Measurements from ENCODE around the gene OCA2.

OCA2 gene

GRCh38 chr15:27933562-27933961 lies 165.6 kb downstream of the OCA2 start:
- no peak for DNase-seq

DNA sequence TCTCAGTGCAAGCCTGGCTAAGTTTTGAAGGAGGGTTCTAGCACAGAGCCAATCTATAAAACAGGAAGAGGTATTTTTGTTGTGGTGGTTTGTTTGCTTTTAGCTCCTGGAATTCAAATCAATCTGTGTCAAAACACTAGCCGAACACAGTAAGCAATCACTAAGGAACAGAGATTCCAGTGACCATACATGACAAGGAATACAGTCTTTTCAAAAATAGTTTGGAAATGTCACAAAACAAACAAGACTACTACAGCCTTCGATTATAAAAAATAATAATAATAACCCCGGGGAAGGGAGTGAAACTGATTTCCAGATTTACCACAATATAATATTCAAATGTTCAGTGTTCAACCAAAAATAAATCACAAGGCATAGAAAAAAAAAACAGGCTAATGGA lies 166.5 kb downstream of the OCA2 start:
- DNase-seq, result no peak

- DNase-seq, result no peak
Observed at GRCh38 chr15:27928386-27928785, 170.7 kb downstream of the OCA2 start.

- no peak for DNase-seq
Observed at GRCh38 chr15:27912283-27912682, 186.8 kb downstream of the OCA2 start.

- DNase-seq, result no peak
Observed at GRCh38 chr15:27906802-27907201, 192.3 kb downstream of the OCA2 start.

DNA sequence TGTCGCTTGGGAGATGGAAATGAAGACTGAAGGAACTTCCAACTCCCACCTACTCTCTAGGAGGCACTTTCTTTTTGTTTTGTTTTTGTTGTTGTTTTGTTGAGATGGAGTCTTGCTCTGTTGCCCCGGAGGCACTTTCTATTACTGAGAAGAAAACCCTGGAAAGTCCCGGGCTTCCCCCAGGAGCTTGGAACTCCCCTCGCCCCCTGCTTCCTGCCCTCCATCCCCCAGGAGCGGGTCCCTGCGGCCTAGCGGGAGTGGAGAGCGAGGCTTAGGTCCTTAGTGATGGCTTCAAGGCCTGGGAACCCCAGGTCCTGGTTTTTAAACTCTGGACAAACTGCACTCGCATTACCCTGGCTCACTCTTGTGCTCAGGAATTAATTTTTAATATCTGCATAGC lies 195.7 kb downstream of the OCA2 start:
- no peak for DNase-seq

- no peak for DNase-seq
Observed at GRCh38 chr15:27902680-27903385, 196.3 kb downstream of the OCA2 start.

GRCh38 chr15:27899583-27900285 lies 199.4 kb downstream of the OCA2 start:
- no peak for DNase-seq

DNA sequence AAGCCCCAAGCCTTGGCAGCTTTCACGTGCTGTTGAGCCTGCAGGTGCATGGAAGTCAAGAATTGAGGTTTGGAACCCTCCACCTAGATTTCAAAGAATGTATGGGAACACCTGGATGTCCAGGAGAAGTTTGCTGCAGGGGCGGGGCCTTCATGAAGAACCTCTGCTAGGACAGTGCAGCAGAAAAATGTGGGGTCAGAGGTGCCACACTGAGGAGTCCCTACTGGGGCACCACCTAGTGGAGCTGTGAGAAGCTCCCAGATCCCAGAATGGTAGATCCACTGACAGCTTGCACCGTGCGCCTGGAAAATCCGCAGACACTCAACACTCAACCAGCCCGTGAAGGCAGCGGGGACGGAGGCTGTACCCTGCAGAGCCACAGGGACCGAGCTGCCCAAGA lies 201.6 kb downstream of the OCA2 start:
- no peak for DNase-seq

DNA sequence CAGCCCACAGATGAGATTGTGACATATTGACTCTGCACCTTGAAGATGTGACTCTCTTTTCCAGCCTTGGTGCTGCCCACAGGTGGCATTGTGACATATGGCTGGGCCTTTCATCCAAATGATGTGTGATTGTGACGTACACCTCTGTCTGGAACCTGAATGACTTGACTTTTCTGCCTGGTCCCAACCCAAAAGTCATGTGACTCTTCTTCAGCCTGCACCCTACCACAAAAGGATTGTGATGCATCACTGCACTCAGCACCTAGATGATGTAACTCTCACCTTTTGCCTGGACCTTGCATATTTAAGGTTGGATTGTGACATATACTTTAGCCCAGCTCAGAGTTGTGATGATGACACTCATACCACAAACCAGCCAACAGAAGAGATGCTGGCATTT lies 204.5 kb downstream of the OCA2 start:
- no peak for DNase-seq

DNA sequence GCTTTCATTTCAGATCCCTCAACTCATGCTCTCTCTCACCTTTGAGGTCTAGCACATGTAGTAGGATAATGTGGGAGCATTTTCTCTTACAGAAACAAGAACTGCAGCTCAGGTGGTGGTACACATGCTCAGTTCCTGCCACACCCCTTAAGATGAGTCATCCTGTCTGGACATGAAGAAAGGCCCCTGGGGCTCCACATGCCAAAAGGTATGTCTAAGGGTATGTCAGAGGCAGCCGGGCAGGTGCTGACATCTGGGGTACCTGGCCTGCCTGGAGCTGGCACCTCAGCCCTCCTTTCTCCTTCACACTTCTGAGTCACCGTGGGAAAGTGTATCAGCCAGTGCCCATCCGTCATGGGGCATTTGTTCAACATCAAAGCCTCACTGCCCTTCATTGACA lies 209.9 kb downstream of the OCA2 start:
- no peak for DNase-seq

DNA sequence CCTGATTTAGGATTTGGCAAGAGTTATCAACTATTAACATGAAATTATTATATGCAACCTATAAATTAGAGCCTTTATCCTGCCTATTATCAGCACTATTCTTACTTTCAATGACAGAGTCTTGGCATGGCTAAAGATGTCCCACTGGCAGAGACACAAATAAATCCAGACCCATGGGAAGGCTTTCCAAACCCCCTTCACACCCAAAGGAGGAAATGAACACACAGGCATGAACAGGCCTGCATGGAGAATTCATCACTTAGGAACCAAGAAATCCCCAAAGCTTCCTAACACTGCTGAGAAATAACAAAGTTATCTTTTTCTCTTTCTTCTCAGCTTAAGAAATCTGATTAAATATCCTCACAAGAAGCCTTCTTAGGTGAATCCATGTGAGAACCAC lies 213.9 kb downstream of the OCA2 start:
- DNase-seq, result no peak

DNA sequence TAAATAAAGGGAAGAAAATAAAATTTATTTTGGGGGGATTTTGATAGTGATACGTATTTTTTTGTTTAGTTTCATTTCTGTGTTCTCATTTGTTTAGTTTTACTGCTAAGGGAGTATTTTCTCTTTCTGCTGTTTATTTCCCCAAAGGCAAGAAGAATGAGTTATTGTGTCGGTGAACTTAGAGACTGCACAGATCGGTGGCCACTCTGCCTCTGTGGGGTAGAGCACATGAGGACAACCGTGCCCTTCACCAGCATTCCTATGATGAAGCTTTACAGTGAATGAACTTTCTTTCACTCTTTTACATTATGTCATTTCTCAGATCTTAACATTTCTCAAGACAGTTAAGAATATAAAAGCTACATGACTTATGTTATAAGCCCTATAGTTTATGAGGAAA lies 214.4 kb downstream of the OCA2 start:
- no peak for DNase-seq

- DNase-seq, result no peak
Observed at GRCh38 chr15:27878841-27879240, 220.3 kb downstream of the OCA2 start.

- no peak for DNase-seq
Observed at GRCh38 chr15:27873828-27874227, 225.3 kb downstream of the OCA2 start.

GRCh38 chr15:27873039-27873438 lies 226.1 kb downstream of the OCA2 start:
- no peak for DNase-seq

DNA sequence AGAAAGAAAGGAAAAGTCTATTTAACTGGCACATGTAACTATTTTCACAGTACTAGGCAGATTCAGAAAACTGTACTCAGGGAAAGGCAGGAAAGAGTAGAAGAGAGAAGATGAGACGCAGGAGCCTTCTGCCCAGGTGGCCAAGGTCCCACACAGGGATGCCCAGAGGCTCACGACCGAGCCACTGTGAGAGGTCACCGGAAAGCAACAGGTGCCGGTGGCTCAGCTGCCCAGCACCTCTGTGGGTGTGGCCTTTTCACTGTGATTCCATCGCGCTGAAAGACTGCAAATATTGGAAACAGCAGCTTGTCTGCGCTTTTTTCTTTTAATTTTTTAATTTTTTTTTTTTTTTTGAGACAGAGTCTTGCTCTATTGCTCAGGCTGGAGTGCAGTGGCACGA lies 226.8 kb downstream of the OCA2 start:
- no peak for DNase-seq

- no peak for DNase-seq
Observed at GRCh38 chr15:27871902-27872260, 227.2 kb downstream of the OCA2 start.

DNA sequence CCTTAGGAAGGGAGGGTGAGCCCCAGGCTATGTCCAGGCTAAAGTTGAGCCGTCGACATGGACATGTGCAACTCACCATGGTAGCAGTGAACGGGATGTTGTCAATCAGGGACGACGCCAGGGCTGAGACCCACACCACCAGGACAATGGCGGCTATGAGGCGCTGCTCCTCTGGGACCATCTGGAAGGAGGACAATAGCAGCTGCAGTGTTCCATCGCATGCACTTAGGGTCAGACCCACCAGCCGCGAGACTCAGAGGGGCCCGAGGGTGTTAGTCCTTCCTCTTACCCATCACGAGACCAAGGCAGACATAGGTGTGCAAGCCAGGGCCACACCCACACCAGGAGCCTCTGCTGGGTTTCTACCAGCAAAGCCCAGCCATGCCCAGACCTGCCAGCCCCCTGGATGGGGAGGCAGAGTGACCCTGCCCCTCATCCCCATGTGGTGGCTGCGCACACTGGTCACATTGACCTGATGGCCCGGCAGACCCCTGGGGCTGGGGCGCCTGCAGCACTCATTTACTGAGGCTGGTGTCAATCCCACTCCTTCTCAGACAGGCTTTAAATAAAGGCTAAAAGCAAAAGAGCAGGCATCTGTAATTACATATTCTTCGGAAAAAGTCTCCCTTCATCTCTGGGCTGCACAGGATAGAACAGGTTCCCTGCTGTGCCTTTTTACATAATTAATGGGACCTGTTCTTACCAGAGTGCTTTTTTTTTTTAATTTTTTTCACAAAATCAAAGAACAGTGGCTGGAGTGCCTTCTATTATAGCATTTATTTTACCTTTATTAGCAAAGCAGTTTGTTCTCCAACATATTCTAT lies 227.8 kb downstream of the OCA2 start:
- DNase-seq, result no peak

DNA sequence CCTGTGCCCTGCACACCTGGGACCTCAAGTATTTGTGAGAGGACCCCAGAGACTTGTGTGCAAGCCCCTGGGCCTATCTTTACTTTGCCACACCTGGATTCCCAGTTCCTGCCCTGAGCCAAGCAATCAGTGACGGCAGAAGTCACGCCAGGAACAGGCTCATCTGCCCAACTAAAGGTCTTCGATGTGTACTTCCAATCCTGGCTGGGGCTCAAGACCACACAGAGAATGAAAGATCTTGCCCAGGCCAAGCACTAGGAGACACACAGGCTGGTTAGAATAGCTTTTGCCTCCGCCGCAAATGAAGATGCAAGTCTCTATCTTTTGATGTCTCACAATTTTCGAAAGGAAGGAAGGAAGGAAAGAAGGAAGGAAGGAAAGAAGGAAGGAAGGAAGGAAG lies 228.8 kb downstream of the OCA2 start:
- no peak for DNase-seq

GRCh38 chr15:27869697-27870281 lies 229.3 kb downstream of the OCA2 start:
- DNase-seq, result no peak

GRCh38 chr15:27868828-27869404 lies 230.2 kb downstream of the OCA2 start:
- no peak for DNase-seq

GRCh38 chr15:27867861-27868260 lies 231.3 kb downstream of the OCA2 start:
- DNase-seq, result no peak

Measured in NCI-H1436 (cell line).